ENCODE data around the gene TTLL13.
"Not testable (repeated sequence)": the region's sequence is repeated elsewhere in the genome, so short reads cannot be mapped to it uniquely, and the experiment has no call there.

GRCh38 chr15:90280743-90281142, 31.4 kb downstream of the TTLL13 start:
- not testable (repeated sequence) for TF ChIP-seq CTCF, POLR2A (IDR thresholded peaks at IDR 0.05)
